GM12801 (cell line): ENCODE measurements around the gene SCN5A.

ENCODE experiments used
- TF ChIP-seq, protein P1 (sequence below): IDR thresholded peaks from one replicate; pipeline ENCODE4 v1.5.1; 2011; ENCODE audit warnings: control low read depth; ENCODE audit not compliant: insufficient read length; ENCODE audit errors: extremely low read depth

The SCN5A gene

DNA sequence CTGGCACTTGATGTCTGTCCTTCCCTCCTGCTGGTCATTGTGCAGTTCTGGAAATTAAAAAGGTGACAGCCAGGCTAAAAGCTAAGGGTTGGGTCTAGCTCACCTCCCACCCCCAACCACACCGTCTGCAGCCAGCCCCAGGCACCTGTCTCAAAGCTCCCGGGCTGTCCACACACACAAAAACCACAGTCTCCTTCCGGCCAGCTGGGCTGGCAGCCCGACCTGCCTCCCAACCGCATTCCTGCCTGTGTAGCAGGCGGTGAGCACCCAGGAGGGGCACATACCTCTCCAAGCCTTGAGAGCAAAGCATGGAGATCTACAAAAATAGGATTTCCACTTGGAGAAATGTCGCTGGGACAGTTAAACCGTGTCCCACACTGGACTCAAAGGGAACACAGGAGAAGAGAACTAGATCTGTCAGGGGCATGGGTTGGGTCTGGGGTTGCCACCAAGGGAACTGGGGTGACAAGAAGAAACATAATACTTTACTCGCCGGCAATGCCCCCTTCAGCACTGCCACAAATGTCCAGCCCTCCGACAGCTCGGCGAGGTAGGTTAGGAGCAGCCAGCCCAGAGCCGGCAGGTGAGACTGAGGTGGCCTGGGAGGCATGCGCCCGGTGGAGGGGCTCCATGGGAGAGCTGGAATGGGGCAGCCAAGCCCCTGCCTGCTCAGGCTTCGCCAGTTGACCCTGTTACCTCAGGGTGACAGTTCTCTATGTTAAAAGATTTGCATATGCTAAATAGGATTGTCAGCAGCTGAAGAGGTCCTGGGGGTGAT lies 101.1 kb downstream of the SCN5A start:
- TF ChIP-seq, protein P1, sequence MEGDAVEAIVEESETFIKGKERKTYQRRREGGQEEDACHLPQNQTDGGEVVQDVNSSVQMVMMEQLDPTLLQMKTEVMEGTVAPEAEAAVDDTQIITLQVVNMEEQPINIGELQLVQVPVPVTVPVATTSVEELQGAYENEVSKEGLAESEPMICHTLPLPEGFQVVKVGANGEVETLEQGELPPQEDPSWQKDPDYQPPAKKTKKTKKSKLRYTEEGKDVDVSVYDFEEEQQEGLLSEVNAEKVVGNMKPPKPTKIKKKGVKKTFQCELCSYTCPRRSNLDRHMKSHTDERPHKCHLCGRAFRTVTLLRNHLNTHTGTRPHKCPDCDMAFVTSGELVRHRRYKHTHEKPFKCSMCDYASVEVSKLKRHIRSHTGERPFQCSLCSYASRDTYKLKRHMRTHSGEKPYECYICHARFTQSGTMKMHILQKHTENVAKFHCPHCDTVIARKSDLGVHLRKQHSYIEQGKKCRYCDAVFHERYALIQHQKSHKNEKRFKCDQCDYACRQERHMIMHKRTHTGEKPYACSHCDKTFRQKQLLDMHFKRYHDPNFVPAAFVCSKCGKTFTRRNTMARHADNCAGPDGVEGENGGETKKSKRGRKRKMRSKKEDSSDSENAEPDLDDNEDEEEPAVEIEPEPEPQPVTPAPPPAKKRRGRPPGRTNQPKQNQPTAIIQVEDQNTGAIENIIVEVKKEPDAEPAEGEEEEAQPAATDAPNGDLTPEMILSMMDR: no peak

DNA sequence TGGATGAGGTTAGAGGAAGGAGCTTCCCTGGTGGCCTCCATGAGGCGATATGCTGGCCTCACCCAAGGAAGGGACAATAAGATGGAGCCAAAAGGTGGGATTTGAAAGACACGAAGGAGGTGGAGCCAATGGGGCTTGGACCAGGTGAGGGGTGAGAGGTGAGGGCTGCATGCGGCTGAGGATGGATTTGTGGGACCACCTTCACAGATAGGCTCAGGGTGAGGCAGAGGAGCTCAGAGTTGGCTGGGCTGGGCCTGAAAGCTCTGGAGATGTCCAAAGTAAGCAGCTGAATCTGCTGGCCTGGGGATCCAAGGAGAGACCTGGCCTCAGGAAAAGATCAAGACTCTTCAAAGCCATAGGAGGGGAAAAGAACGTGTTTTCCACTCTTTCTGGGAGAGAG lies 103.5 kb downstream of the SCN5A start:
- TF ChIP-seq, protein P1: no peak

DNA sequence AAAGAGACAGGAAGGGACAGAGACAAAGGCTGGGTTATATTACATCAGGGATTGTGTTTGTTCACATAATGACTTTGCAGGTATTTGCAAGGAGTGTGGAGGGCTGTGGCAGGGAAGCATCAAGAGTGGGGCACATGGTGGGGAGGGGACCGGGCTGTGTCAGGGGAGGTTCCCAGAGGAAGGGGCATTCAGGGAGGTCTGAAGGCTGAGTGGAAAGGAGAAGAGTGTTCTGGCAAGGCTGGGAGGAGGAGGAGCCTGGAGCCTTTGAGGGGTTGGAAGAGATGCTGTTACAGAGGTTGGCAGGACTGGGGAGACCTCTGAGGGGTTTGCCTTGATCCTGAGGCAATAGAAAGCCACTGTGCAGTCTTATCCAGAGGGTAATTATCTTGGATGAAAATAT lies 103.9 kb downstream of the SCN5A start:
- TF ChIP-seq, protein P1: no peak

DNA sequence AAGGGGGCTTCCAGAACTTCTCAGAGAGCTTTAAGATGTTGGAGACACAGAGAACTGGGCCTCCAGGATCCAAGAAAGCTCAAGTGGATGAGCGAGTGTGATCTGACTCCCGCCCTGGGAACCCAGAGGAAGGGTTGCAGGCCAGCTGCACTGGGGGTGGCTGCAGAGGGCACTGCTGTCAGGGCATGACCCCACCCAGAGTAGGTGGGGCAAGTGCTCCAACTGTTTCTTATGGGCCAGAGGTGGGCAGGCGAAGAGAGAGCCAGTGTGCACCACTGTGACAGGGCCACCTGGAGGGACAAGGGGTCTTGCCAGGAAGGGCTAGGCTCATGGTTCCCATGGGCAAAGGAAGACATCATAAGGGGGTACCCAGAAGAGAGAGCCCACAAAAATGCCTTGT lies 104.6 kb downstream of the SCN5A start:
- TF ChIP-seq, protein P1: no peak

DNA sequence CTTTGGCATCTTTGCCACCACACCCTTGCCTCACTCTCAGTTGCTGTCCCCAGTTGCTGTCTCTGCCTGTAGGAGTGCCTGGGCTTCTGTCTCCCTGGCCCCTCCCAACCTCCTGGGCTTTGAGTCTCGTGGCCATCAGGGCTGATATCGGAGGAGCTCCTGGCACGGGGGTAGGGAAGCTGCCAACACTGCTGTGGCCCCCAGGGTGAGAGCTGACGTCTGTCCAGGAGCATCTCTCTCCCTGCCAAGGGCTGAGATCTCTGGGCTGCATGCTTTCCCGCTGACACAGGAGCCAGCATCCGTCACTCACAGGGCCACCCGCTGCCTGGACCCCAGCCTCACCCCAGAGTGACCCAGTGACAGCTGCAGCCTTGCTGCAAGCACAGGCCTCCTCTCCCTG lies 105.9 kb downstream of the SCN5A start:
- TF ChIP-seq, protein P1: no peak

DNA sequence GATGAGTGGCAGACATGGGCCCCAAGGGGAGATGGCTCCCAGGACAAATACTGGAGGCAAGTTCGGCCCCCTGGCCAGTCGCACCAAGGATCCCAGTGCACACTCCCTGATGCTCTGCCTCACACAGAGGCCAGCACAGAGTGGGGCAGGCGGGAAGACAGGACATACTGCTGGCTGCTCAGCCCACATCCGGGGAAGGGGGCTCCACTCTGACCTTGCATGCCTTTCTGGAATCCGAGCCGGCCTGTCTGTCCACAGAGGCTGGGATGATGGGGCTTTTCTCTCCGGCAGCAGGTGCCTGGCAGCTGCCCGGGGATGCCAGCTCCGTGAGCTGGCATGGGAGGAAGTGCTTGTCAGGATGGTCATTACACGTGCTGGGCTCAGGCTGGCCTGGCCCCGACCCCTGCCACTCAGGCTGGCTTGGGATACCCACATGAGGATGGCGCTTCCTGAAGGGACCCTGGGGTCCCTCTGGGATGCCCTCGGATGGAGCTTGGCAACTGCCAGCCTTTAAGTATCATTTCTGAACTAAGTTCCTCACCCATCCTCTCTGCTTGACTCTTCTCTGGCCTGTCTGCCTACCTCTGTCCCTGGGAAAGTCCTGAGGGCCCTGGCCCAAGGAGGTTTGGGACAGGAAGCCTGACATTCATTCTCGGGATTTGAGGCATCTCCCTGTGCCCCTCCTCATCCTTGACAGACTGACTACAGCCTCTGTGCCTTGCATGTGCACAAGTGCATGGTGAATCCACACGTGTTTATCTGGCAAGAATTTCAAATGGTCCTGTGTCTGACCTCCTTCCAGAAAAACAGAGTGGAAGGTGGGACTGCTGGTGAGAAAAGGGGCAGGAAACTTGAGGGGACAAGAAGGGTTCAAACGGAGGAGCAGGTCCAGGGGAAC lies 106.8 kb downstream of the SCN5A start:
- TF ChIP-seq, protein P1: no peak

DNA sequence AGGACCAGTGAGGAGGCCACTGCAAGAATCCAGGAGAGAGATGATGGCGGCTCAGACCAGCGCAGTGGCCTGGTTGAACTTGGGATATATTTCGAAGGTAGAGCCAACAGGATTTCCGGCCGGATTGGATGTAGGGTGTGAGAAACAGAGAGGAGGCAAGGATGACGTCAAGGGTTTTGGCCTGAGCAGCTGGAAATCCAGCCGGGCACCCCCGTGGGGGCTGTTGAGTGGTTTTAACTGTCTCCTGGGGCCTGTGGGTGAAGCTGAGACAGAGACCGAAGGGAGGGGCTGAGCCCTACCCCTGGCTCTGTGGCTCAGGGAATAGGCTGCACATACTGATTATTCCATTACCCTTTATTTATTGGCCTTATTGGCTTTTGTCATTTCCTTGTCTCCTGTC lies 107.7 kb downstream of the SCN5A start:
- TF ChIP-seq, protein P1: no peak
